ENCODE measurements around the gene DPP6. TPM values are rescaled to one million over a fixed set of nuclear protein-coding genes. Genes with fewer than 3 reads are reported as not detected.

DPP6 gene
- total and polyA plus RNA-seq, 9 of the 15 experiments (the other 6 are each of a cell fraction or from before 2014, with no cell fraction given), result not detected

DNA sequence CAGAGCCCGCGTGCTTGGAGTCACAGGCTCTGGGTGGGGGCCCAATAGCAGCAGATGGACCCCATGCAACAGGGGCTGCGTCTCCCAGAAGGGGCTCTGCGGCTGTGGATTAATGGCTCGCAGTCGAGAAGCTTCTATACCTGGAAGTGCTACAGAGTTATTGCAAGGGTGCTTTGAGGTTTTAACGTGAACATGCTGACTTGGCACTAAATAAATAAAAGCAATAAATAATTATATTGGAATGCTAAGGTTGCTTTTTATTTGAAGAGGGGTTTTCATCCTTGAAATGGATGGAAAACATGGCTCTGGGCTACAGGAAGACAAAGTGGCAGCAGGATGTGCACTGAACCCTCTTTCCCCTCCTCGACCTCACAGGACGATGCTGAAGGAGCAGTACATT, 828.3 kb downstream of the DPP6 start:
- ATAC-seq (no peak), DNase-seq (ENCODE audit: extremely low read depth in 1 of 4, low spot score in 3 of 4) (no peak), FAIRE-seq (no peak)
- WGBS (ENCODE audit: insufficient coverage, low coverage, missing lambda C conversion rate), result 9% methylated on average over 9 of the region's 9 CpGs
- Histone ChIP-seq H3K79me2 (ENCODE audit: control insufficient read depth, insufficient read depth, low read length) (no peaks in the 10 kb centered on the region), H3K9me1 (ENCODE audit: control insufficient read depth, insufficient read depth, low read length) (no peaks in the 10 kb centered on the region), H4K20me1 (replicated peaks; ENCODE audit: control insufficient read depth, insufficient read depth, low read length) (no peaks in the 10 kb centered on the region), H2AFZ (ENCODE audit: low read depth, low read length) (no peak overlapping the region), H3K9ac (ENCODE audit: insufficient read depth in 1 of 2, low read depth in 2 of 2, low read length in 2 of 2) (no peak overlapping the region), H3K36me3 (ENCODE audit: control insufficient read depth, insufficient read depth, low read length) (no peaks in the 10 kb centered on the region), H3K4me2 (ENCODE audit: insufficient read depth, low read length) (no peak overlapping the region), H3K27me3 (ENCODE audit: control insufficient read depth in 2 of 2, insufficient read depth in 2 of 2, low read length in 2 of 2) (peaks cover 41 to 84% of the 10 kb centered on the region in 2 experiments), H3K27ac (ENCODE audit: extremely low read depth, low read depth, low read length) (no peak overlapping the region), H3K9me3 (replicated peaks; ENCODE audit: control insufficient read depth, insufficient read depth, low read depth, low read length) (peaks cover 15% of the 10 kb centered on the region), H3K4me3 (no peak overlapping the region), H3K4me1 (replicated peaks in 1 of 2; ENCODE audit: control insufficient read depth in 2 of 2, insufficient read depth in 2 of 2, low read length in 2 of 2) (peaks cover 0 to 2% of the 10 kb centered on the region in 2 experiments; a peak in 1 of 5 replicates)
- in situ Hi-C loops (cut with MboI), result no loop called here
- TF ChIP-seq SIN3B (IDR thresholded peaks at IDR 0.05; ENCODE audit: low read depth), result no peak
- peak; percentile 92 for TF ChIP-seq ZNF316 (IDR thresholded peaks at IDR 0.05)
- peak; percentile 89 for TF ChIP-seq MAFF (IDR thresholded peaks at IDR 0.05; ENCODE audit: low read length)
- peak; percentile 84 for TF ChIP-seq C11orf30 (IDR thresholded peaks at IDR 0.05; ENCODE audit: low read depth)
- peak; percentile 88 for TF ChIP-seq MAFK (IDR thresholded peaks at IDR 0.05; ENCODE audit: low read length)
- TF ChIP-seq MAFG (tag; conservative IDR thresholded peaks at IDR 0.05), result peak; percentile 87
- no peak for TF ChIP-seq BRD9 (IDR thresholded peaks at IDR 0.05; ENCODE audit: low read depth, partially characterized antibody)
- ChIA-PET POLR2A (interaction anchor here (0.6 to 0.9 kb wide), 3 partner anchors 136 to 540 kb away, joined by 3 read pairs; no protein-coding TSS in a partner anchor), CTCF (ENCODE audit: low intra/inter-chr PET ratio) (no interaction called here)
- intact Hi-C loops (cut with micrococcal nuclease), result no loop called here
- BruUV-seq (replicated peaks), result no TSS peak

DNA sequence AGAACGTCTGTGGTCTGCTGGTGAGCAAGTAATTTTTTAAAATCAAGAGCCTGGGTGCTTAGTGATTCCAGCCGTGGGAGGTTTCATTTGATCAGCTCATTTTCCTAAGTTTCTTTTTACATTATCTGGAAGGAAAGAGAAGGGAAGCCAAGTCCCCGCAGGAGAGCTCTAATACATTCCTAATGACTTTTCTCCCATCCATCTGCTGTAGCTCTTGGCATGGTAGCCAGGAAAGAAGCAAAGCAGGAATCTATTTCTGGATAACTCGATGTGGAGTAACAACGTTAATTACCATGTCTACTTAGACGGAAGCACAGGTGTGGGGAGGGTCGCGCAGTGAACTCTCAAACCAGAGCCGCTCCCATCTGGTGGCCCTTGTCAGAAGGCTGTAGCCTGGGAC, 828.8 kb downstream of the DPP6 start:
- no peak overlapping the region for H3K9ac ChIP-seq (ENCODE audit: insufficient read depth in 1 of 2, low read depth in 2 of 2, low read length in 2 of 2)
- BruUV-seq (replicated peaks), result no TSS peak
- ChIA-PET POLR2A (interaction anchor here (0.6 to 0.9 kb wide), 3 partner anchors 136 to 540 kb away, joined by 3 read pairs; no protein-coding TSS in a partner anchor), CTCF (ENCODE audit: low intra/inter-chr PET ratio) (interaction anchor here (0.9 kb wide), 1 partner anchor 26 kb away, joined by 3 read pairs; no protein-coding TSS in a partner anchor)
- no peak overlapping the region for H2AFZ ChIP-seq (ENCODE audit: low read depth, low read length)
- no peaks in the 10 kb centered on the region for H4K20me1 ChIP-seq (replicated peaks; ENCODE audit: control insufficient read depth, insufficient read depth, low read length)
- ATAC-seq (no peak), FAIRE-seq (no peak), DNase-seq (ENCODE audit: extremely low read depth in 1 of 4, low spot score in 3 of 4) (no peak)
- no peaks in the 10 kb centered on the region for H3K36me3 ChIP-seq (ENCODE audit: control insufficient read depth, insufficient read depth, low read length)
- H3K27ac ChIP-seq (ENCODE audit: extremely low read depth, low read depth, low read length), result no peak overlapping the region
- peaks cover 38 to 81% of the 10 kb centered on the region in 2 experiments for H3K27me3 ChIP-seq (ENCODE audit: control insufficient read depth in 2 of 2, insufficient read depth in 2 of 2, low read length in 2 of 2)
- H3K9me3 ChIP-seq (replicated peaks; ENCODE audit: control insufficient read depth, insufficient read depth, low read depth, low read length), result peaks cover 15% of the 10 kb centered on the region
- no peak overlapping the region for H3K4me2 ChIP-seq (ENCODE audit: insufficient read depth, low read length)
- H3K79me2 ChIP-seq (ENCODE audit: control insufficient read depth, insufficient read depth, low read length), result no peaks in the 10 kb centered on the region
- no peaks in the 10 kb centered on the region for H3K9me1 ChIP-seq (ENCODE audit: control insufficient read depth, insufficient read depth, low read length)
- H3K4me3 ChIP-seq, result no peak overlapping the region
- under 1% methylated on average over 9 of the region's 9 CpGs for WGBS (ENCODE audit: insufficient coverage, low coverage, missing lambda C conversion rate)
- H3K4me1 ChIP-seq (replicated peaks in 1 of 2; ENCODE audit: control insufficient read depth in 2 of 2, insufficient read depth in 2 of 2, low read length in 2 of 2), result peaks cover 0 to 2% of the 10 kb centered on the region in 2 experiments; a peak in 1 of 5 replicates
- in situ Hi-C loops (cut with MboI) (no loop called here), intact Hi-C loops (cut with micrococcal nuclease) (no loop called here)
- TF ChIP-seq, protein P1, sequence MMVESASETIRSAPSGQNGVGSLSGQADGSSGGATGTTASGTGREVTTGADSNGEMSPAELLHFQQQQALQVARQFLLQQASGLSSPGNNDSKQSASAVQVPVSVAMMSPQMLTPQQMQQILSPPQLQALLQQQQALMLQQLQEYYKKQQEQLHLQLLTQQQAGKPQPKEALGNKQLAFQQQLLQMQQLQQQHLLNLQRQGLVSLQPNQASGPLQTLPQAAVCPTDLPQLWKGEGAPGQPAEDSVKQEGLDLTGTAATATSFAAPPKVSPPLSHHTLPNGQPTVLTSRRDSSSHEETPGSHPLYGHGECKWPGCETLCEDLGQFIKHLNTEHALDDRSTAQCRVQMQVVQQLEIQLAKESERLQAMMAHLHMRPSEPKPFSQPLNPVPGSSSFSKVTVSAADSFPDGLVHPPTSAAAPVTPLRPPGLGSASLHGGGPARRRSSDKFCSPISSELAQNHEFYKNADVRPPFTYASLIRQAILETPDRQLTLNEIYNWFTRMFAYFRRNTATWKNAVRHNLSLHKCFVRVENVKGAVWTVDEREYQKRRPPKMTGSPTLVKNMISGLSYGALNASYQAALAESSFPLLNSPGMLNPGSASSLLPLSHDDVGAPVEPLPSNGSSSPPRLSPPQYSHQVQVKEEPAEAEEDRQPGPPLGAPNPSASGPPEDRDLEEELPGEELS (CRISPR knock-in tag; IDR thresholded peaks at IDR 0.05; ENCODE audit: borderline replicate concordance), result no peak
- TF ChIP-seq BCL6 (CRISPR knock-in tag; IDR thresholded peaks at IDR 0.05) (no peak), HOXB6 (CRISPR knock-in tag; IDR thresholded peaks at IDR 0.05; ENCODE audit: borderline replicate concordance) (no peak), TBL1XR1 (IDR thresholded peaks at IDR 0.05; ENCODE audit: low read length in 2 of 2) (no peak), RFX7 (CRISPR knock-in tag; IDR thresholded peaks at IDR 0.05) (no peak), ZNF12 (CRISPR knock-in tag; IDR thresholded peaks at IDR 0.05) (no peak)
- TF ChIP-seq, protein P2, sequence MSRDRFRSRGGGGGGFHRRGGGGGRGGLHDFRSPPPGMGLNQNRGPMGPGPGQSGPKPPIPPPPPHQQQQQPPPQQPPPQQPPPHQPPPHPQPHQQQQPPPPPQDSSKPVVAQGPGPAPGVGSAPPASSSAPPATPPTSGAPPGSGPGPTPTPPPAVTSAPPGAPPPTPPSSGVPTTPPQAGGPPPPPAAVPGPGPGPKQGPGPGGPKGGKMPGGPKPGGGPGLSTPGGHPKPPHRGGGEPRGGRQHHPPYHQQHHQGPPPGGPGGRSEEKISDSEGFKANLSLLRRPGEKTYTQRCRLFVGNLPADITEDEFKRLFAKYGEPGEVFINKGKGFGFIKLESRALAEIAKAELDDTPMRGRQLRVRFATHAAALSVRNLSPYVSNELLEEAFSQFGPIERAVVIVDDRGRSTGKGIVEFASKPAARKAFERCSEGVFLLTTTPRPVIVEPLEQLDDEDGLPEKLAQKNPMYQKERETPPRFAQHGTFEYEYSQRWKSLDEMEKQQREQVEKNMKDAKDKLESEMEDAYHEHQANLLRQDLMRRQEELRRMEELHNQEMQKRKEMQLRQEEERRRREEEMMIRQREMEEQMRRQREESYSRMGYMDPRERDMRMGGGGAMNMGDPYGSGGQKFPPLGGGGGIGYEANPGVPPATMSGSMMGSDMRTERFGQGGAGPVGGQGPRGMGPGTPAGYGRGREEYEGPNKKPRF (IDR thresholded peaks at IDR 0.05; ENCODE audit: low read depth, low read length), result no peak
